ENCODE results near the gene IL17RA.

The IL17RA gene

GRCh38 chr22:17164392-17165024, 79.7 kb downstream of the IL17RA start:
- no peak for DNase-seq (ENCODE audit: low read depth)
- TF ChIP-seq, protein P1, sequence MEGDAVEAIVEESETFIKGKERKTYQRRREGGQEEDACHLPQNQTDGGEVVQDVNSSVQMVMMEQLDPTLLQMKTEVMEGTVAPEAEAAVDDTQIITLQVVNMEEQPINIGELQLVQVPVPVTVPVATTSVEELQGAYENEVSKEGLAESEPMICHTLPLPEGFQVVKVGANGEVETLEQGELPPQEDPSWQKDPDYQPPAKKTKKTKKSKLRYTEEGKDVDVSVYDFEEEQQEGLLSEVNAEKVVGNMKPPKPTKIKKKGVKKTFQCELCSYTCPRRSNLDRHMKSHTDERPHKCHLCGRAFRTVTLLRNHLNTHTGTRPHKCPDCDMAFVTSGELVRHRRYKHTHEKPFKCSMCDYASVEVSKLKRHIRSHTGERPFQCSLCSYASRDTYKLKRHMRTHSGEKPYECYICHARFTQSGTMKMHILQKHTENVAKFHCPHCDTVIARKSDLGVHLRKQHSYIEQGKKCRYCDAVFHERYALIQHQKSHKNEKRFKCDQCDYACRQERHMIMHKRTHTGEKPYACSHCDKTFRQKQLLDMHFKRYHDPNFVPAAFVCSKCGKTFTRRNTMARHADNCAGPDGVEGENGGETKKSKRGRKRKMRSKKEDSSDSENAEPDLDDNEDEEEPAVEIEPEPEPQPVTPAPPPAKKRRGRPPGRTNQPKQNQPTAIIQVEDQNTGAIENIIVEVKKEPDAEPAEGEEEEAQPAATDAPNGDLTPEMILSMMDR (conservative IDR thresholded peaks at IDR 0.05; ENCODE audit: low read depth, low read length) = peak; percentile 37
- no peak overlapping the region for H3K4me3 ChIP-seq (ENCODE audit: low read length)

Measured in retinal pigment epithelial cell (primary cell).